K562 (cell line): Measurements from ENCODE around the gene CTU1. TPM values are rescaled to one million over a fixed set of nuclear protein-coding genes. Genes with fewer than 3 reads are reported as not detected.
A peak's percentile ranks its signal among the peaks of the same experiment; 100 is the strongest.

Experiments
- CEBPB ChIP-seq: fragments of 450-650 bp; IDR thresholded peaks from 2 replicates; pipeline ENCODE4 v1.6.1; 2016; ENCODE audit warnings: missing genetic modification characterization, missing compliant biosample characterization
- CEBPG ChIP-seq, 3 experiments: fragments of 200-800 bp in 1 of 3; sonication (Bioruptor generic) in 1 of 3; sonication (generic) in 1 of 3; formaldehyde crosslinking in 1 of 3; IDR thresholded peaks in 2 of 3; conservative IDR thresholded peaks in 1 of 3; 2 replicates each; pipeline versions ENCODE4 v1.6.1 to v1.8.0; 2016 to 2022; ENCODE audit warnings: missing compliant biosample characterization in 2 of 3, missing genetic modification characterization in 2 of 3, mild to moderate bottlenecking in 1 of 3, missing genetic modification reagents in 1 of 3
- FIP1L1 ChIP-seq: fragments of 200-400 bp; formaldehyde crosslinking; IDR thresholded peaks from 2 replicates; pipeline ENCODE4 v1.6.1; 2018; ENCODE audit warnings: mild to moderate bottlenecking, low read depth, low read length; ENCODE audit not compliant: poor library complexity, severe bottlenecking
- GABPA ChIP-seq: fragments of 200-800 bp; sonication (Bioruptor generic); conservative IDR thresholded peaks from 2 replicates; pipeline ENCODE4 v1.6.1; 2016; ENCODE audit warnings: low read depth, missing genetic modification characterization, missing compliant biosample characterization
- HNRNPL ChIP-seq: fragments of 200-400 bp; formaldehyde crosslinking; IDR thresholded peaks from 2 replicates; pipeline ENCODE4 v1.6.1; 2017; ENCODE audit warnings: low read depth, mild to moderate bottlenecking, low read length
- JUN ChIP-seq, 2 experiments: sonication (generic) in 1 of 2; formaldehyde crosslinking in 1 of 2; IDR thresholded peaks; 2 replicates each; pipeline versions ENCODE4 v1.6.1 to v1.8.0; 2012 to 2022; ENCODE audit warnings: borderline replicate concordance in 2 of 2, mild to moderate bottlenecking in 2 of 2, improper control_type of control experiment in 1 of 2, low read depth in 1 of 2, low read length in 1 of 2, missing genetic modification reagents in 1 of 2
- KLF10 ChIP-seq: fragments of 250-450 bp; sonication (Bioruptor Pico); IDR thresholded peaks from 2 replicates; pipeline ENCODE4 v1.6.1; 2021; ENCODE audit warnings: matching md5 sums
- NFE2 ChIP-seq: IDR thresholded peaks from 2 replicates; pipeline ENCODE4 v1.6.1; 2014; ENCODE audit warnings: antibody characterized with exemption, low read depth
- POLR2H ChIP-seq: IDR thresholded peaks from 2 replicates; pipeline ENCODE4 v1.6.1; 2016; ENCODE audit warnings: missing genetic modification characterization, low read depth, mild to moderate bottlenecking, control low read depth, missing compliant biosample characterization, moderate library complexity
- VEZF1 ChIP-seq: fragments of 200-800 bp; sonication (Bioruptor generic); IDR thresholded peaks from 2 replicates; pipeline ENCODE4 v1.6.1; 2017; ENCODE audit warnings: missing genetic modification characterization, missing compliant biosample characterization
- ZNF277 ChIP-seq: fragments of 250-450 bp; sonication (Bioruptor Pico); IDR thresholded peaks from 2 replicates; pipeline ENCODE4 v1.8.0; 2022; ENCODE audit warnings: inconsistent platforms, mild to moderate bottlenecking, moderate library complexity, borderline replicate concordance
- polyA plus RNA-seq, 8 experiments: library from polyadenylated mRNA; depleted of rRNA in 4 of 8; stranded (reverse) in 5 of 8; unstranded in 3 of 8; fragments of >200 nt; fragmentation: Nextera tagmentation in 2 of 8; fragmentation: Illumina TruSeq in 1 of 8; extraction: Ambion mirVana in 2 of 8; extraction: Trizol in 1 of 8; gene quantifications; 2 replicates each; pipeline versions ENCODE4 v1.2.1 to v1.2.3, GENCODE V29; 2011 to 2014; ENCODE audit warnings: inconsistent platforms in 1 of 8, missing spikeins in 1 of 8
- total RNA-seq, 7 experiments: library from RNA; depleted of rRNA in 6 of 7; stranded (reverse); fragments of >200 nt in 6 of 7; fragmentation: Illumina TruSeq in 2 of 7; extraction: Trizol in 2 of 7; gene quantifications; 2 replicates each; pipeline versions ENCODE4 v1.2.1 to v1.2.3, GENCODE V29; 2011 to 2021; ENCODE audit warnings: low replicate concordance in 1 of 7

CTU1 gene
- total and polyA plus RNA-seq, 9 of the 15 experiments (the other 6 are each of a cell fraction or from before 2014, with no cell fraction given) = 0.03 to 18.4 (median 2.3) TPM; not detected in 1

- TF ChIP-seq ZNF277 (CRISPR knock-in tag) (no peak), FIP1L1 (no peak), CEBPG (CRISPR knock-in tag; IDR thresholded peaks at IDR 0.05) (no peak), CEBPG (tag; conservative IDR thresholded peaks at IDR 0.05 in 1 of 2, IDR thresholded peaks at IDR 0.05 in 1 of 2) (peak; percentile 82 to 84), CEBPB (tag) (peak; percentile 67), KLF10 (CRISPR knock-in tag) (no peak), HNRNPL (no peak), VEZF1 (CRISPR knock-in tag) (no peak), JUN (IDR thresholded peaks at IDR 0.05; ENCODE audit: borderline replicate concordance, low read depth, low read length) (no peak), JUN (CRISPR knock-in tag; IDR thresholded peaks at IDR 0.05; ENCODE audit: borderline replicate concordance) (no peak), POLR2H (tag) (no peak), GABPA (peak; percentile 71), NFE2 (no peak)
Observed at GRCh38 chr19:51123381-51123800, 15.2 kb upstream of the CTU1 start (continued).
